GM19240 (cell line): ENCODE measurements around the gene ITGA8.
"Not testable (repeated sequence)": the region's sequence is repeated elsewhere in the genome, so short reads cannot be mapped to it uniquely, and the experiment has no call there.

ENCODE experiments used
- DNase-seq: peaks from one replicate; pipeline ENCODE4 v3.0.0; 2011; ENCODE audit warnings: low spot score; ENCODE audit not compliant: insufficient read length

Gene ITGA8

DNA sequence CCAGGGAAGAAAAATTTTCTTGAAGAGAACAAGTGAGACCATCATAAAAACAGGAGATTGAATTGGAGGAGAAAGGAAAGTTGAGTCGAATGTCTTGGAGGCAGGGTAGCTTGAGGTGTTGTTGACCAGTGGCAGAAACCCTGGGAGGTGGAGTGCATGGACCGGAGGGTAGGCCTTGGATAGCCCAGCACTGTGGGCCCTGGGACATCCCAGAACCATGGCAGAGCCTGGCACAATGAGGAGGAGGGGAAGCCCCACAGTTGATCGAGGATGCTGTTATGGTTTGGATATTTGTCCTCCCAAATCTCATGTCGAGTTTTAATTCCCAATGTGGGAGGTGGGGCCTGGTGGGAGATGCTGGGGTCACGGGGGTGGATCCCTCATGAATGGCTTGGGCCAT lies 157.1 kb downstream of the ITGA8 start:
- DNase-seq = no peak

DNA sequence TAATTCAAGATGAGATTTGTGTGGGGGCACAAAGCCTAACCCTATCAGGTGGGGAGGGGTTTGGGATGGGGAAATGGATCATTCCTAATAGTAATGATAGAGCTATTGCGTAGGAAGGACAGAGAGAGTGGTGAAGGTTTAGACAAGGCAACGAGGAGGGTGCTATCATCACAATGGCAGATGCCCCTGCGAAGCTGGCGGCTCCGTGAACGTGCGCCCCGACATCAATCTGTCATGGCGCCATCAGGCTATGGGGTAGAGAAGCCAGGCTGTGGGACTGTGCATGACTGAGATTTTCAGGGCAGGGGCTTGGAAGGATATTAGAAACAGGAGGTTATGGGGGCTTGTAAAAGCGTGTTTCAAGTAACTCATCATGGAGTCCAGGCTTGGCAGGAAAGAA lies 157.6 kb downstream of the ITGA8 start:
- DNase-seq = no peak

DNA sequence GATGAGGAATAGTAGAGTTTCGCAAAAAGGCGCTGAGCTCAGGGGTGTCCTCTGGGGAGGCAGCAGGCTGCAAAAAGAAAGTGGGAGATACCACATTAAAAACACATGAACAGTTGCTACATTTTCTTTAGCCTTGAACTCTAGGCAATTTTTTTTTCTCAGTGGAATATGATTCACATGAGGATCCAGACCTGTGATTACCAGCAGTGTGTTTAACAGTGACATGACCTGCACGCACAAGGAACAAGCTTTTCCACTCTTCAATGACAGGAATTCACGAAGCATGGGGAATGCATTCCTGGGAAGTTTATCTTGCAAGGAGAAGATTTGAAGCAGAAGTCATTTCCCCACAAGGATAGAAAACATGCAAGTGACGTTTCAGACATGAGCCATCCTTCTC lies 161.6 kb downstream of the ITGA8 start:
- DNase-seq = no peak

DNA sequence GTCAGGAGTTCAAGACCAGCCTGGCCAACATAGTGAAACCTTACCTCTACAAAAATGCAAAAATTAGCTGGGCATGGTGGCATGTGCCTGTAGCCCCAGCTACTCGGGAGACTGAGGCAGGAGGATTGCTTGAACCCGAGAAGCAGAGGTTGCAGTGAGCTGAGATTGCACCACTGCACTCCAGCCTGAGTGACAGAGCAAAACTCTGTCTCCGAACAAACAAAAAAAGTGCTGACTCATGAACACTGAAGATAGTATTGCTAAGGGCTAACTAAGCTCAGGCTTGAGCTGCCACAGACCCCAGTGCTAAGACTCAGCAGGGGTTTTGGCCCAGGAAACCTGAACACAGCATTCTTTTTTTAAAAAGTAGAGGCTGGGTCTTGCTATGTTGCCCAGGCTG lies 162.6 kb downstream of the ITGA8 start:
- DNase-seq = not testable (repeated sequence)

DNA sequence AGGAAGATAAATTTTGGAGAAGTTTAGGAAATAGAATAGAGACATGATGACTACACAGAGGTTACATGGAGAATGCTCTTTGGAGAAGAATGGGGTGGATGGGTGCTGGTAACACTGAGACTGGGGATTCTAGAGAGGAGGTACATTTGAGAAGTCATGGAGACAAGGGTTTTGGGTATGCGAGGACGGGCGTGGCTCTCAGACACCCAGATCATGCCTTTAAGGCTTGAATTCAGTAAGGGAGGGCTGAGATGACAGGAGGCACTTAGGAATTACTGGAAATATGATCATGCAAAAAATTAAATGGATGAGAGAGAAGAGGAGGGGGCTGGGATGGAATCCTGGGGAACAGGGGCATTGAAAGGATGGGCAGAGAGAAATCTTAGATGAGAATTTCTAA lies 168.8 kb downstream of the ITGA8 start:
- no peak for DNase-seq

DNA sequence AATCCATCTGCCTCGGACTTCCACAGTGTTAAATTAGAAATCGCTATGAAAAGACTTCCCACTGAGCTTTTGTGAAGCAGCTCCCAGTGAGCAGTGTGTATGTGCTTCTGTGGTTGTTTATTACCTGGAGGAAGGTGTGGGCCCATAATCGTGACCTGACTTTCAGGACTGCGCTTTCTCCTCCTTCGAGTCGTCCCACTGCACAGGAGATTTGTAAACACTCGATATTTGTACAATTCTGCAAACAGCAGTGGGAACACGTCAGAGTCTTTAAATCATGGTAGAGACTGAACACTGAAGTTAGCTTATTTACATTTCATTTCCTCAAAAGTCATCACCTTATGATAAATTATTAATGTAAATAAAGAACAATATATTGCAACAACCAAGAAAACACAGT lies 171.4 kb downstream of the ITGA8 start:
- DNase-seq = no peak

DNA sequence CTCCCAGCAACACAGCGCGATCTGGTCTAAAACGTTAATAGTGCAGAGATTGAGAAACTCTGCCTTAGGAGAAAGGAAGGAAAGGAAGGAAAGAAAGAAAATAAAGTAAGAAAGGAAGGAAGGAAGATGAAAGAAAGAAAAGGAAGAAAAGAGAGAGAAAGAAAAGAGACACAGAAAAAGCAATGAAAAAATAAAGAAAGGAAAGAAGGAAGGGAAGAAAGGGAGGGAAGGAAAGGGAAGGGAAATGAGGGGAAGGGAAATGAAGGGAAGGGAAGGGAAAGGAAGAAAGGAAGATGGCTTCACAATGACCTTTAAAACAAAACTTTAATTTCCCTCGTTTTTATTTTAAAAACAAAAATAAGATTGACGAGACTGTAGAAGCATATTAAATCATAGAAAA lies 173.1 kb downstream of the ITGA8 start:
- no peak for DNase-seq

DNA sequence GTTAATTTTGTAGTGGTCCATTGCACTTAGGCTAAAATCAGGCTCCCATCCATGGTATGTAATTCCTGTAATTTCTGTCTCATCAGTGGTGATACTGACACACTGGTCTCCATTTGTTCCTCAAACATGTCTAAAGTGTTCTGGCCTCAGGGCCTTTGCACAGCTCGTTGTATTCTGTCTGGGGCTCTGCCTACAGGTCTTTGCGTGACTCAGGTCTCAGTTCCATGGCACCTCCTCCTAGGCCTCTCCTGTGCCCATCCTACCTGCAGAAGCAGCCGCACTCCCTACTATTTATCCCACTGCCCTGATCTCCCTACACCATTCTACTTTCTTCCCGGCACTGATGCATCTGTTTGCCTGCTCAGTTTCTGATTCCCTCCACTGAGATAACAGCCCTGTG lies 173.8 kb downstream of the ITGA8 start:
- no peak for DNase-seq

DNA sequence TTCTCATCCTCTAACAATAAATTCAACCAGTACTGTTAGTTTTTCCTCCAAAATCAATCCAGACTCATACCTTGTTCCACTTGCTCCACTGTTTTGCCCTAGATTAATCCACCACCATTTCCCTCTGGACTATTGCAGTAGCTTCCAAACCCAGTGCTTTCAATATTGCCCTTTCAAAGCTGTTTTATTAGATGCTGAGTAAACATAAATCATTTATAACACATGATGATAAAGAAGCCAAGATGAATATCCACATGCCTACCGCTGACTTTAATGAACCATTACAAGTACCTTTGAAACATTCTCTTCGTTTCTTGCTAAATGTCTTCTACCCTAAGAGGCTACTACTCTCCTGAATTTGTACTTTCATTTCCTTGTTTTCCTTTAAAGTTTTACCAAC lies 174.5 kb downstream of the ITGA8 start:
- DNase-seq = no peak

DNA sequence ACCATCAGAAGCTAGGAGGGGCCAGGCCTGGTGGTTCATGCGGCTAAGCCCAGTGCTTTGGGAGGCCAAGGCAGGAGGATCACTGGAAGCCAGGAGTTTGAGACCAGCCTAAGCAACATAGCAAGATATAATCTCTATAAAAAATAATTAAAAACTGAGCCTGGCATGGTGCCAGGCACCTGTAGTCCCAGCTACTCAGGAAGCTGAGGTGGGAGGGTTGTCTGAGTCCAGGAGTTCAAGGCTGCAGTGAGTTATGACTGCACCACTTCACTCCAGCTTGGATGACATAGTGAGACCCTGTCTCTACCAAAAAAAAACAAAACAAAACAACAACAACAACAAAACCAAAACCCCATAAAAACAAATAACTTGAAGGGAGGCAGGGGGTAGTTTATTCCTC lies 175.7 kb downstream of the ITGA8 start:
- DNase-seq = no peak

DNA sequence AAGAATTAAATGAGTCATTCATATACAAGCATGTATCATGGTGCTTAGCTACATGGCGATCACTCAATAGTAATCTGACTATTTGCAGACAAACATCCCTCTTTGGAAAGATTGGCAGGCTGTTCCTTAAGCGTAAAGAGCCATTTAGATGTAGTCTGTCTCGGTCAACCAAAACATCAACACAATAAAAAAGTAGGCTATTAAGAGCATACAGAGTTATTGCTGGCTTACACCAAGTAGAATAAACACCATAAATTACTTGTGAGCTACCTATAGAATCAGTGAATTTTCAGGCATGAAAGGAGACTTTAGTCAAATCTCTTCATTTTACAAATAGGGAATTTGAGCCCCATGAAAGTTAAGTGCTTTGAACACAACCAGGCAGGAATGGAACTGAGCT lies 176.9 kb downstream of the ITGA8 start:
- DNase-seq = no peak

DNA sequence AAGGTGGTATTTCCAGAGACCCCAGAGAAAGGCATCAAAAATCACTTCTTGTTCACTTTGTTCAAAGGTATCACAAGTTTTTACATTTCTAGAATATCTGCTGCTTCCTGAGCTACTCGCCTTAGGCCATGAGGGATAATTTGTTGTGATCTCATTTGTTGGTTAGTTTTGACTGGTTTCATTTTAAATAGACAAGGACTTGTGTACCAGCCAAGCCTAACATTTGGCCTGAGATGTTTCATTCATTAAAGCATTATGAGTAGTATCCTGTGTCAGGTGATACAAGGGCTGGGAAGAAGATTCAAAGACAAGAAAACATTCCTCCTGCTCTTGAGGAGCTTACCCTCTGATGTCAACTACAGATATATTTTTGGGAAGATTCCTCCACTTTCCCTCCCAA lies 178.3 kb downstream of the ITGA8 start:
- no peak for DNase-seq

DNA sequence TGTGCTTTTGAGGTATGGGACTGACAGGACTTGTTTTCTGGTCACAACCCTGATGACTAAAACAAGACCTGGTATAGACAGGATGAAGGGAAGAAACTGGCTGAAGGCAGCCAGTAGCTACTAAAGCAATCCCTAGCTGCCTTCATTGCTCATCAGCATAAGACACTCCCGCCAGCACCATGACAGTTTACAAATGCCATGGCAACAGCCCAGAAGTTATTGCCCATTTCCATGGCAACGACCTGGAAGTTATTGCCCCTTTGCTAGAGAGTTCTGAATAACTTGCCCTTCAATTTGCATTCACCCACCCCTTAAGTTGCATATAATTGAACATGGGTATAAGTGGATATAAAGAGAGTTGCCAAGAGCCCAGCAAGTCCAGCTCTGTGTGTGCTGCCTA lies 179.0 kb downstream of the ITGA8 start:
- DNase-seq = no peak

DNA sequence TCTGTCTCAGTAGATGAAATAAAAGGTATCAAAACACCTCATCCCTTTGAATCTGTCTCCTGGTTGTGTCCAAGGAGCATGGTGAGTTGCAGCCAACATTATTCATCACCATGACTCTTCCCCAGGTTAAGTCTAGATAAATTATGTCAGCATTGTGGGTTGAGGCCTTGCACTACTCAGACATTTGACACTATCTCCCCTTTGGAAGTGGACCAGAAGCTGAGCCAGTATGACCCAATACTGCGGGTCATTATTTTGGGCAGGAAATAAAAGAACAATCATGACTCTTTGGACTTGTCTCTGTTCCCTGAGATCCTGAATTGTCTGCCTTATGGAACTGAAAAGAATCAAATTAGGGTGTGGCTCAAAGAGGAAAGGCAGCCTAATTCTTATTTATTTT lies 180.5 kb downstream of the ITGA8 start:
- DNase-seq = no peak

DNA sequence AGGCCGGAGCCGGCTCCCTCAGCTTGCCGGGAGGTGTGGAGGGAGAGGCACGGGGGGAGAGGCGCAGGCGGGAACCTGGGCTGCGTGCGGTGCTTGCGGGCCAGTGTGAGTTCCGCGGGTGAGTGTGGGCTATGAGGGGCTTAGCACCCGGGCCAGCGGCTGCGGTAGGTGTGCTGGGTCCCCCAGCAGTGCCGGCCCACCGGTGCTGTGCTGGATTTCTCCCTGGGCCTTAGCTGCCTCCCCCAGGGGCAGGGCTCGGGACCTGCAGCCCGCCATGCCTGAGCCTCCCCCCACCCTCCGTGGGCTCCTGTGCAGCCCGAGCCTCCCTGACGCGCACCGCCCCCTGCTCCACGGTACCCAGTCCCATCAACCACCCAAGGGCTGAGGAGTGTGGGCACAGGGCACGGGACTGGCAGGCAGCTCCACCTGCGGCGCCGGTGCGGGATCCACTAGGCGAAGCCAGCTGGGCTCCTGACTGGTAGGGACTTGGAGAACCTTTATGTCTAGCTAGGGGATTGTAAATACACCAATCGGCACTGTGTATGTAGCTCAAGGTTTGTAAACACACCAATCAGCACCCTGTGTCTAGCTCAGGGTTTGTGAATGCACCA lies 184.7 kb downstream of the ITGA8 start:
- DNase-seq = not testable (repeated sequence)

DNA sequence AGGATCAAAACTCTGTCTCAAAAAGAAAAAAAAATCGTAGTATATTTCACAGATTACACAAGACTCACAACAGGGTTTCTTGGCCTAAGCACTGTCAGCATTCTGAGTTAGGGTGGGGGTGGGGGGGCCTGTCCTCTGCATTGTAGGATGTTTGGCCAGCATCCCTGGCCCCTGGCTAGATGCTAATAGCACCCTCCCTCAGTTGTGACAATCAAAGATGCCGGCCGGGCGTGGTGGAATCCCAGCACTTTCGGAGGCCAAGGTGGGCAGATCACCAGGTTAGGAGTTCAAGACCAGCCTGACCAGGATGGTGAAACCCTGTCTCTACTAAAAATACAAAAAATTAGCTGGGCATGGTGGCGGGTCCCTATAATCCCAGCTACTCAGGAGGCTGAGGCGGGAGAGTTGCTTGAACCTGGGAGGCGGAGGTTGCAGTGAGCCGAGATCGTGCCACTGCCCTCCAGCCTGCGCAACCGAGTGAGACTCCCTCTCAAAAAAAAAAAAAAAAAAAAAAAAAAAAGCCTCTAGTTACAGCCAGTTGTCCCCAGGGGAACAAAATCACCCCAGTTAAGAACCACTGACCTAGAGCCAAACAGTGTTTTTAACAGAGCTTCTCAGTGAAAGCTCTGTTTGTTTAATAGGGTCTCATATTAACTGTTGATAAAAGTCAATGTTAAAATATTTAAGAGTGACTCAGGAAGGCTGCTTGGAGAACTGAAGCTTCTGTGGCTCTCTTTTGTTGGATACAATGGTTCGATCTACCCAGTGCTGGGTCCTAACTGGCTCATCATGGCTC lies 187.6 kb downstream of the ITGA8 start:
- DNase-seq = no peak

DNA sequence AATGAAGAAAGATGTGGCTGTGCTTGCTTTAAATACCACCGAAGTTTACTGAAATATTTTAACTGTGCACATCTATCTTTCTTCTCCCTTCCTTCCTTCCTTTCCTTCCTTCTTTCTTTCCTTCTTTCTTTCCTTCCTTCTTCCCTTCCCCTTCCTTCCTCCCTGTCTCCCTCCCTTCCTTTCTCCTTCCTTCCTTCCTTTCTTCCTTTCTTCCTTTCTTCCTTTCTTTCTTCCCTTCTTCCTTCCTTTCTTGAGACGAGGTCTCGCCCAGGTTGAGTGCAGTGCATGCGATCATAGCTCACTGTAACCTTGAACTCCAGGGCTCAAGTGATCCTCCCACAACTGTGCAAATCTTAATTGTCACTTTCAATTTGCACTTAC lies 190.9 kb downstream of the ITGA8 start:
- no peak for DNase-seq

DNA sequence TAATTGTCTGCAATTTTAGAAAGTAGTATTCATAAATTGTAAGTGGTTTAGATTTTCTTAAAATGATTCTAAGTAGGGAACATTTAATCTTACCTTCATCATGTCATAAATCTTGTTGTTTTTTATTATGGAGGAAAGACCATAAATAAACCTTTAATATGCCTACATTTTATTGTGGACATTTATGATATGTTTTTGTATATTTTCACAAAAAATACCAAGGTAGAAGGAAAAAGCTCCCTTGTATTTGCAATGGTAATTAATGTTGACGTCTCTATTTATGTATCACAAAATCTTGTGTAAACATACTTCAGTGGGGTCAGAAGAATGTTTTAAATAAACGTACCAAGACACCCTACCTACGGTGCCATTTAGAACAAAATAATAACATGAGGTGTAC lies 193.0 kb downstream of the ITGA8 start:
- DNase-seq = no peak

DNA sequence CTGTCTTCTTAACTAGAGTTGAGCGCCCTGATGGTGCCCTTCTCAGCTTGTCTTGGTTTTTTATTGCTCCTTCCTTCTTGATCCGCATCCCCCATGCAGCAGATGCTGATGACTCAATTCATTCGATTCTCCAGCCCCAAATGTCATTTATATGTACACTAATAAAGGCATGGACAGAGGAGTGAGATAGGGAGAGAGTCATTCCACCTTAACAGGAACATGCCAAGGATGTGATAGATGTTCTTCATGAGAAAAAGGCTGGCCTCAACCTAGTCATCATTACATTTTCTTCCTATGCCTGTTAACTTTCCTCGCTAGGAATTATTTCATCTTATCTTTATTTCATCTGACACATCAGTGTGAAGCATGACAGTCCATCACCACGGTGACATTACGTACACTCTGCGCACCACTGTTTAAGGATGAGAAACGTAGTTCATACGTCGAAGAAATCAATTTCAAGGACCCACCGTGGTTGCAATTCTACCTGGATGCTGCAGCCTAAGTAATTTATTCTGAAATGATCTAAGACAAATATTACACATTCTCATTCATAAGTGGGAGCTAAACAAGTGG lies 198.3 kb downstream of the ITGA8 start:
- no peak for DNase-seq

DNA sequence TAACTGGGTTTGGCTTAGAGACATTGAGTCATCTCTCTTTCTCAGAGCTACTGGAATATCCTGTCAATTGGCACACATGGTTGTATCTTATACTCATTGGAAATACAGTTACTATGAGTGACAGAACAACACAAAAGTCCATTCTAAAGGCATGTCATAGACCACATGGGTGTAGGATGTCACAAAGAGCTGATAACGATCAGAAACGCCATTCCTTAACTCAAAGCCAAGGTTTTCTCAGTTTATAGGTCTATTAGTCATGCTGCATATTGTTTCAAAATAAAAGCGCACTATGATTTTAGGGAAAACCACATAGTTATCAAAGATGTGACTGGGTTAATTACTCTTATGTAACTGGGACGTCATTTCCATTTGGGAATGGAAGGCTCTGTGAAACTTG lies 201.5 kb downstream of the ITGA8 start:
- no peak for DNase-seq

DNA sequence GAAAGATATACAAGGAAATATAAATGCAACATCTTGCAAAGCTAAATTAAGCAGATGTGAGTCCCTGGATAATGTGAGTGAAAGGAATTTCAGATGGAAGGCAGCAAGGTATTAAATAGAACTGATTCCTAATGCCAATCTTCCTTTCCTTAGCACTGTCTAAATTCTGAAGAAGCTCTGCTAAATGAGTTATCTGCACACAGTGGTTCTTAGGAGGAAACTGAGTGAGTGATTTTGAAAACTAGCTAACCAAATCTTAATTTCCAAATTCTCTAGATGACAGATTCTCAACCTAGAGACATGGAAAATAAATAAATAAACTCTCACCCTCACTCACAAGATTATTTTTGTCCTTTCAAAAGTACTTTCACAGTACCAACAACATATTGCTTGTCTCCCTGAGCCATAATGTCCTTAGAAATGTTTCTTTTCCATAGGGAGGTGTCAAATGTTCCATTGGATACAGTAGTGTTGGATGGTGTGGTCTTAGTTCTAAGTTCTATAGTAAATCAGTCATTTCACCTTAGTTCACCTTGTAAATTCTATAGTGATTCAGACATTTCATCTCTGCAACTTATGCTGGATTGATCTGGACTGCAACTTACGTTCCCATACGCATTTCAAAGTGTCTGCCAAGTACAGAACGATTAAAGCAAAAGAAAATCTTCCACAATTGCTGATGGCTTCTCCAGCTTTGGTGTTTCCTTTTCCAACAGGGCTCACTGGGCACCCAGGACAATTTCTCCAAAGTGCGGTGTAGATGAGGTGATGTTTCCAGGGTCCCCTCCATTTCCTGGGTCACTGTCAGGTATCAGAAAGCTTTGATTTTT lies 203.3 kb downstream of the ITGA8 start:
- DNase-seq = no peak

DNA sequence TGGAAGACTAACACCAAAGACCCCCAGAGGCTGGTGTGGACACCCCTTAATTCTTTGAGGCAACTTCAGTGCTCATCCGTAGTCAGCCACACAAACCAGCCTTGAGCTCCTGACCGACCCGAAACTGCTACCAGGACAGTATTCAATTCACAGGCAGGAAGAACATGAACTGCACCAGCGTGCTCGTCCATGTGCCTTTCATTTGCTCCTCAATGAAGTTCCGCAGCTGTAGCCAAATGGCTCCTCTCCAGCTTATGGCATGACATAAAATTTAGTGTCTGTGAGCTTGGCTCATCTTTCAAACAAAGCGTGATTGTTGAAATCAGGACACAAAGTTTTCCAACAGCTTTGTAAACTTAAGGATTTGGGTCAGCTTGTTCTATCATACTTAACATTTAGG lies 204.5 kb downstream of the ITGA8 start:
- no peak for DNase-seq
